HUDEP-2 (cell line): Measurements from ENCODE around the gene PLA2G1B.

Experiments used
- DNase-seq, 76 experiments: peaks; one replicate each; lab custom pipeline; 2025; ENCODE audit not compliant: unreplicated experiment in 76 of 76; lab: John Stamatoyannopoulos, UW

The PLA2G1B gene

GRCh38 chr12:120331390-120331789 is 3.8 kb upstream of the PLA2G1B start:
- DNase-seq, result no peak

GRCh38 chr12:120328228-120328627 is 649 bp upstream of the PLA2G1B start:
- DNase-seq, result peak in 1 of 76 experiments; percentile 9

- no peak for DNase-seq
Observed at GRCh38 chr12:120324841-120325417, 2.6 kb downstream of the PLA2G1B start.

GRCh38 chr12:120323772-120324171 is 3.8 kb downstream of the PLA2G1B start:
- DNase-seq, result no peak

- no peak for DNase-seq
Observed at GRCh38 chr12:120321382-120322202, 6.0 kb downstream of the PLA2G1B start.

DNA sequence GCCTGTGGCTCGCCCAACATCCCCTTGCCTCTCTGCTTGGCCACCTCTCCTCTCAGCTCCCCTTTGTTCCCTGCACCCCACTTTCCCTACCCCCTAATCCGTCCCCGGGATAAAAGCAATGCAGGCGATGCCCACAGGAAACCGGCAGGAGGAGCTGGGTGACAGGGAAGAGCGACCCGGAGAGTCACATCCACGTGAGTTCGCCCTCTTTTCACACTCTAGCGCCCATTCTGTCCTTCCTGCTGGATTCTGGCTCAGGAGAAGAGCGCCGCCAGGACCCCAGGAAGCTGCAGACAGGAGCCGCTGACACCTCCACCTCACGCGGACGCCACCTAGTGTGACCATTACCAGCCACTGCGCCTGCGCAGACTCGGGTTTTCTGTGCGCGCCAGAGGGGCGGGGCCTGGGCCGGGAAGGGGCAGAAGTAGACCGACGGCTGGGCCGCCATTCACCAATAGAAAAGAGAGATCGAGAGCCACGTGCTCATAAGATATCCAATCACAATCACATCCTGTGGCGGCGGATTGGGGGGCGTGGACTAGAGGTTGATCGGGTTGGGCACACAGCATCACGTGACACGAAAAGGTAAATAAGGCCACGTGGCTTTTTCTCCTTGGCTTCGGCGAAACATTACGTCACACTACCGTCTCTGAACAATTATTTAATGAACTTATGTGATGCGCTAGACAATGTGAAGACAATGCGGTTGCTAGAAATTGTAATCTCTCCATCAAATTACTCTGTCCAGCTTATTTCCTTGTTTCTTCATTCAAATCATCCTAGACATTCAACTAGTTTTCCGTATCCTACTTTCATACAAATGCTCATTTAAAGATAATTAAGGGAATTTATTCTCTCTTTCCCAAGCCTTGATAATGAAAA is 10.1 kb downstream of the PLA2G1B start:
- peak; percentile 64 to 100 (median 99) for DNase-seq

GRCh38 chr12:120316798-120317223 is 10.8 kb downstream of the PLA2G1B start:
- DNase-seq, result peak in 1 of 76 experiments; percentile 35

DNA sequence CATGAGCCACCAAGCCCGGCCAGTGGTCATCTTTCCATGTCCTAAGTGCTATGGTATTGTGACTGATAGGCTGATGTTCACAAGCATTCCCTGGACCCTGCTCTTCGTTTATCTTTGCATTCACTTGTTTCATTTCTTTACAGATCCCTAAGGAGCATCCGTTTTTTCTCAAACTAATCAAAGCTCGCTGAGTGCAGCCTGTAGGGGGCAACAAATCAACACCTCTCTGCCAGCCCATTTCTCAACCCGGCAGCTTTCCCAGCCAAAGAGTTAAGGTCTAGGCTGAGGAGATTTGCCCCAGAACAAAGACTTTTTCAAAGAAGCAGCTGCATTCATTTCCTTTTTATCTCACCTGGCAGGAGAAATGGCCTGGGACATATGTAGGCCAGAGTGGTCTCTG is 13.4 kb downstream of the PLA2G1B start:
- DNase-seq, result peak in 4 of 76 experiments; percentile 2 to 7 (median 4)

DNA sequence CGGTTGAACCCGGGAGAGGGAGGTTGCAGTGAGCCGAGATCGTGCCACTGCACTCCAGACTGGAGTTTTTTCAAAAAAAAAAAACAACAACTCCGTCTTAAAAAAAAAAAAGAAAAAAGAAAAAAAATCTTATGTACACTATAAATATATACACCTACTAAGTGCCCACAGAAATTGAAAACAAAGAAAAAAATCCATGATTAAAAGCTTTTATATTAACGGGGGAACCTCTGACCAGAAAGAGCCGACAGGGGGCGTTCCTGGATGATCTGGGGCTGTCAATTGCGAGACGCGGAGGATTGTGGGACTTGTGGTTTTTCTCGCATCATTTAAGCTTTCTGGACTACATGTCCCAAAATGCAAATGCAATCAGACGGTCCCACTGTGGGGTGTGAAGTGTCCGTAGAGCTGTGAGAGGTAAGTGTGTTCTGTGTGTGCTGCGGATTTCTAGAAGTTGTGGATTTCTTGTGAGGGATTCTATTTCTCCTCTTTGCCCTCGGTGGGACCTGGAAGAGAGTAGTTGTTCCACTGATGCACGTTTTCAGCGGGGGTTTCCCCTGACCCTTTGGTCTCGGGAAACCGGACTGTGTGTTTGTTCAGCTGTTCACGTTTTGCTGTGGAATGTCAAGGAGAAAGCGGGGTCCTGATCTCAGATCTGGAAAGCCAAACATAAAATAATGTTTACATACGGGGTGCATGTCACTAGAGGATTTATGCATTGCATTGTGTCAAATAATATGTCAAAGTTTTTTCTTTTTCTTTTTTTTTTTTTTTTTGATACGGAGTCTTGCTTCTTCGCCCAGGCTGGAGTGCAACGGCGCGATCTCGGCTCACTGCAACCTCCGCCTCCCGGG is 25.4 kb downstream of the PLA2G1B start, which contains the start of gene SIRT4:
TSS of gene SIRT4 (plus strand) at position 360 of the 854 bp plus-strand sequence. CDS start 1,241 bp downstream, outside the sequence.
- DNase-seq, result peak in 74 of 76 experiments; percentile 12 to 91 (median 76)

- peak; percentile 10 to 95 (median 77) for DNase-seq
Observed at GRCh38 chr12:120292661-120293531, 34.7 kb downstream of the PLA2G1B start, which contains the start of gene RNU4-1. Gene RNU4-1, minus strand, starts transcription at chr12:120293237.

DNA sequence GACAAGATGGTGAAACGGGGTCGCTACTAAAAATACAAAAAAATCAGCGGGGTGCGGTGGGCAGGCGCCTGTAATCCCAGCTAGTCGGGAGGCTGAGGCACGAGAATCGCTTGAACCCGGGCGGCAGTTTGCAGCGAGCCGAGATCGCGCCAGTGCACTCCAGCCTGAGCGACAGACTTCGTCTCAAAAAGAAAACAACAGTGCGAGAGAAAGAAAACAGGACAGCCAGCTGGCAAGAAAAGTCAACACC is 35.2 kb downstream of the PLA2G1B start:
- peak in 2 of 76 experiments; percentile 38 to 58 for DNase-seq

GRCh38 chr12:120290609-120291305 is 36.8 kb downstream of the PLA2G1B start:
- DNase-seq, result peak in 1 of 76 experiments; percentile 21

DNA sequence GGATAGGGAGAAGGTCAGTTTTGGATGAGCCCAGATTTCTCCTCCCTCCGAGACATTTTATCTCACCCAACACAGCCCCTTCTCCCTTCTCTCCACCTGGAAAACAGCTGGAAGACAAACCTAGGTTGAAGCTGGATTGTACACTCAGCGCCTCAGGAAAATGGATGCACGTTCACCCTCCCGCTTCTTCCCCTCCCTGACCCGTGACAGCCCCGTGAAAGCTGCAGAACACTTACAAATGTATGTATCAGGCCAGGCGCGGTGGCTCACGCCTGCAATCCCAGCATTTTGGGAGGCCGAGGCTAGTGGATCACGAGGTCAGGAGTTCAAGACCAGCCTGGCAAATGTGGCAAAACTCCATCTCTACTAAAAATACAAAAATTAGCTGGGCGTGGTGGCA is 40.1 kb downstream of the PLA2G1B start:
- no peak for DNase-seq

DNA sequence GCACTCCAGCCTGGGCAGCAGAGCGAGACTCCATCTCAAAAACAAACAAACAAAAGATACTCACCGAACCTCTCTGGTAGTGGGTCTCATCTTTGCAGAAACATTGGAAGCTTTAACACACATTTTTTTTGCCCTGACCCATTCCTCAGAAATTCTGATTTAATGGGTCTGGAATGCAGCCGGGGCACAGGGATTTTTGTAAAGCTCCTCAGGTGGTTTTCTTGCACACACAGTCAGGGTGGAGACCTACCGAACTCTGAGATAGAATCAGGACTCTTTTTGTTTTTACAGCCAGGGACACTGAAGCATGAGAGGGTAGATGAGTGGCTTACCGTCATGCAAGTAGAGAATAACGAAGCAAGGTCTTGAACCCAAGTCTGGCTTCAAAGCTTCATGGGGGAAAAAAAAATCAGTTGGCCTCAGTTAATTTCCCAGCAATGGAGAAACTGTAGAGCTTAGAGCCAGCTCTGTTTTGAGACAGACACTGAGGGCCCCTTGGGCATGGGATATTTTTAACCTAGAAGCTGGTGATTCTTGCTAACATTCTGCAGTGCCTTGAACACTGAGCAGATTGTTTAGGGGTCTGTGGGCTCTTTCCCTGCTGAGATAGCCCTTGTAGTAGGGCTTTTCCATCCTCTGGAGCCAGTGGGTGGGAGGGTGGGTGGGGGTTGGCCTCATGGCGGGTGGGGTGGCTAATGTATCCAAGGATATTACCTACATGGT is 40.6 kb downstream of the PLA2G1B start:
- no peak for DNase-seq

- DNase-seq, result no peak
Observed at GRCh38 chr12:120284381-120284780, 43.2 kb downstream of the PLA2G1B start.

- no peak for DNase-seq
Observed at GRCh38 chr12:120283318-120283717, 44.3 kb downstream of the PLA2G1B start.

DNA sequence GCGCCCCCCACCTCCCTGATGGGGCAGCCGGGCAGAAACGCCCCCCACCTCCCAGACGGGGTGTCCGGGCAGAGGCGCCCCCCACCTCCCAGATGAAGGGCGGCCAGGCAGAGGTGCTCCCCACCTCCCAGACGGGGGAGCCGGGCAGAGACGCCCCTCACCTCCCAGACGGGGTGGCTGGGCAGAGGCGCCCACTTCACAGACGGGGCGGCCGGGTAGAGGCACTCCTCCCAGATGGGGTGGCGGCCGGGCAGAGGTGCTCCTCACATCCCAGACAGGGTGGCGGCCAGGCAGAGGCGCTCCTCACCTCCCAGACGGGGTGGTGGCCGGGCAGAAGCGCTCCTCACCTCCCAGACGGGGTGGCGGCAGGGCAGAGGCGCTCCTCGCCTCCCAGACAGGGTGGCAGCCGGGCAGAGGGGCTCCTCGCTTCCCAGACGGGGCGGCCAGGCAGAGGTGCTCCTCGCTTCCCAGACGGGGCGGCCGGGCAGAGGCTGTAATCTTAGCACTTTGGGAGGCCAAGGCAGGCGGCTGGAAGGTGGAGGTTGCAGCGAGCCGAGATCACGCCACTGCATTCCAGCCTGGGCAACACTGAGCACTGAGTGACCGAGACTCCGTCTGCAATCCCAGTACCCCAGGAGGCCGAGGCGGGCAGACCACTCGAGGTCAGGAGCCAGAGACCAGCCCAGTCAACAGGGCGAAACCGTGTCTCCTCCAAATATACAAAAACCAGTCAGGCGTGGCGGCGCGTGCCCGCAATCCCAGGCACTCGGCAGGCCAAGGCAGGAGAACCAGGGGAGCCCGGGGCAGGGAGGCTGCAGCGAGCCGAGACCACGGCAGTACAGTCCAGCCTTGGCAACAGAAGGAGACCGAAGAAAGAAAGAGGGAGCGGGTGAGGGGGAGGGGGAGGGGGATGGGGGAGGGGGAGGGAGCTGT is 49.2 kb downstream of the PLA2G1B start:
- no peak for DNase-seq
